GM18505 (cell line): ENCODE measurements around the gene EREG.

Source experiments
- ATAC-seq: cut with Tn5 transposase; IDR thresholded peaks from one replicate; pipeline ENCODE4 v1.9.1; 2021; ENCODE audit not compliant: unreplicated experiment
- POLR2A ChIP-seq: IDR thresholded peaks from 4 replicates; pipeline ENCODE4 v1.6.1; 2011; ENCODE audit warnings: borderline replicate concordance; ENCODE audit not compliant: insufficient read depth, insufficient read length; ENCODE audit errors: extremely low read depth

EREG gene

GRCh38 chr4:74437866-74438265, 72.9 kb downstream of the EREG start:
- no peak for ATAC-seq
- no peak for TF ChIP-seq POLR2A
